ENCODE data around the gene KIAA1210. TPM values are rescaled to one million over a fixed set of nuclear protein-coding genes. Genes with fewer than 3 reads are reported as not detected.

The KIAA1210 gene
- total RNA-seq, 6 experiments from 2014 or later, result not detected

- TF ChIP-seq, protein P1, sequence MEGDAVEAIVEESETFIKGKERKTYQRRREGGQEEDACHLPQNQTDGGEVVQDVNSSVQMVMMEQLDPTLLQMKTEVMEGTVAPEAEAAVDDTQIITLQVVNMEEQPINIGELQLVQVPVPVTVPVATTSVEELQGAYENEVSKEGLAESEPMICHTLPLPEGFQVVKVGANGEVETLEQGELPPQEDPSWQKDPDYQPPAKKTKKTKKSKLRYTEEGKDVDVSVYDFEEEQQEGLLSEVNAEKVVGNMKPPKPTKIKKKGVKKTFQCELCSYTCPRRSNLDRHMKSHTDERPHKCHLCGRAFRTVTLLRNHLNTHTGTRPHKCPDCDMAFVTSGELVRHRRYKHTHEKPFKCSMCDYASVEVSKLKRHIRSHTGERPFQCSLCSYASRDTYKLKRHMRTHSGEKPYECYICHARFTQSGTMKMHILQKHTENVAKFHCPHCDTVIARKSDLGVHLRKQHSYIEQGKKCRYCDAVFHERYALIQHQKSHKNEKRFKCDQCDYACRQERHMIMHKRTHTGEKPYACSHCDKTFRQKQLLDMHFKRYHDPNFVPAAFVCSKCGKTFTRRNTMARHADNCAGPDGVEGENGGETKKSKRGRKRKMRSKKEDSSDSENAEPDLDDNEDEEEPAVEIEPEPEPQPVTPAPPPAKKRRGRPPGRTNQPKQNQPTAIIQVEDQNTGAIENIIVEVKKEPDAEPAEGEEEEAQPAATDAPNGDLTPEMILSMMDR (IDR thresholded peaks at IDR 0.05), result no peak
- no peak for DNase-seq
- Mint-ChIP-seq H3K9me3 (no peaks in the 10 kb centered on the region), H3K4me3 (no peak overlapping the region), H3K36me3 (ENCODE audit: low read depth) (no peaks in the 10 kb centered on the region), H3K4me1 (ENCODE audit: low read depth) (no peaks in the 10 kb centered on the region), H3K27me3 (ENCODE audit: insufficient read depth) (peaks cover 6% of the 10 kb centered on the region), H3K27ac (no peak overlapping the region)
These were observed 64.2 kb downstream of the KIAA1210 start for GRCh38 chrX:119063428-119063827.

- no peak overlapping the region for H3K4me3 Mint-ChIP-seq
- no peaks in the 10 kb centered on the region for H3K36me3 Mint-ChIP-seq (ENCODE audit: low read depth)
- H3K9me3 Mint-ChIP-seq, result no peaks in the 10 kb centered on the region
- H3K4me1 Mint-ChIP-seq (ENCODE audit: low read depth), result no peaks in the 10 kb centered on the region
- TF ChIP-seq, protein P1 (IDR thresholded peaks at IDR 0.05), result no peak
- no peak overlapping the region for H3K27ac Mint-ChIP-seq
- DNase-seq, result no peak
- peaks cover 6% of the 10 kb centered on the region for H3K27me3 Mint-ChIP-seq (ENCODE audit: insufficient read depth)
These were observed 64.8 kb downstream of the KIAA1210 start for GRCh38 chrX:119062750-119063374.

- Mint-ChIP-seq H3K36me3 (ENCODE audit: low read depth) (no peaks in the 10 kb centered on the region), H3K4me1 (ENCODE audit: low read depth) (no peaks in the 10 kb centered on the region), H3K9me3 (no peaks in the 10 kb centered on the region), H3K4me3 (no peak overlapping the region), H3K27ac (no peak overlapping the region), H3K27me3 (ENCODE audit: insufficient read depth) (peaks cover 4% of the 10 kb centered on the region)
- TF ChIP-seq, protein P1 (IDR thresholded peaks at IDR 0.05), result no peak
- no peak for DNase-seq
These were observed 71.9 kb downstream of the KIAA1210 start for GRCh38 chrX:119055687-119056086.

DNA sequence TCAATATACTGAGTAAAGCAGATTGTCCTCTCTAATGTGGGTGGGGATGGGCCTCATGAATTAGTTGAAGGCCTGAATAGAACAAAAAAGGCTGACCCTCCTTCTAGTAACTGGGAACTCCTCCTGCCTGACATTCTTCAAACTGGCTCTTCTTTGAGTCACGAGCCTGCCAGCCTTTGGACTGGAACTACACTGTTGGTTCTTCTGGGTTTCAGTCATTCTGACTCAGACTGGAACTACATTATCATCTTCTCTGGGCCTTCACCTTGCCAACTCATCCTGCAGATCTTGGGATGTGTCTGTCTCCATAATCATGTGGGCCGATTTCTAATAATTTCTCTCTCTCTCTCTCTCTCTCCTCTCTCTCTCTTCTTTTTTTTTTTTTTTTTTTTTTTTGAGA lies 81.7 kb downstream of the KIAA1210 start:
- Mint-ChIP-seq H3K4me3 (no peak overlapping the region), H3K27me3 (ENCODE audit: insufficient read depth) (peaks cover 3% of the 10 kb centered on the region; the same call in 1 of the 2 replicates), H3K9me3 (no peaks in the 10 kb centered on the region), H3K27ac (no peak overlapping the region; the same call in 1 of the 2 replicates), H3K36me3 (ENCODE audit: low read depth) (no peaks in the 10 kb centered on the region), H3K4me1 (ENCODE audit: low read depth) (peaks cover 16% of the 10 kb centered on the region)
- no peak for DNase-seq
- TF ChIP-seq, protein P1 (IDR thresholded peaks at IDR 0.05), result no peak

GRCh38 chrX:119042996-119043395 lies 84.6 kb downstream of the KIAA1210 start:
- TF ChIP-seq, protein P1 (IDR thresholded peaks at IDR 0.05), result no peak
- no peak overlapping the region for H3K4me3 Mint-ChIP-seq
- 0 out of 2 replicates have a peak, but pooled peaks cover 3% of the 10 kb centered on the region for H3K27me3 Mint-ChIP-seq (ENCODE audit: insufficient read depth)
- H3K4me1 Mint-ChIP-seq (ENCODE audit: low read depth), result peaks cover 22% of the 10 kb centered on the region
- no peak for DNase-seq
- no peak overlapping the region for H3K27ac Mint-ChIP-seq
- H3K9me3 Mint-ChIP-seq, result no peaks in the 10 kb centered on the region
- no peaks in the 10 kb centered on the region for H3K36me3 Mint-ChIP-seq (ENCODE audit: low read depth)

All from HFFc6 (cell line).